ENCODE data around the gene SLC5A2.

The SLC5A2 gene

DNA sequence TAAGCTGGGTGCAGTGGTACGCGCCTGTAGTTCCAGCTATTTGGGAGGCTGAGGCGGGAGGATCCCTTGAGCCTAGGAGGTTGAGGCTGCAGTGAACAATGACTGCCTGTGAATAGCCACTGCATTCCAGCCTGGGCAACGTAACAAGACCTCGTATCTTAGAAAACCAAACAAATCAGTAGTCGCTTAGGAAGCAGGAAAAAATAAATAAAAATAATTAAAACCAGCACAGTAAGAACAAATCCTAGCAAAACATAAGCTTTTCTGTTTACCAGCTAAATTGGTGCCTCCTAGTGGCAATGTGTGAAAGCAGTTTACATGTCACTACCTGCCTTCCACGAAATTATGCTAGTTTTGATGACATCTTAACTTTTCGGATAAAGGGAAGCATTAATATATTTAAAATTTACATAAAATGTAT lies 22.3 kb upstream of the SLC5A2 start:
- DNase-seq = peak; percentile 40

DNA sequence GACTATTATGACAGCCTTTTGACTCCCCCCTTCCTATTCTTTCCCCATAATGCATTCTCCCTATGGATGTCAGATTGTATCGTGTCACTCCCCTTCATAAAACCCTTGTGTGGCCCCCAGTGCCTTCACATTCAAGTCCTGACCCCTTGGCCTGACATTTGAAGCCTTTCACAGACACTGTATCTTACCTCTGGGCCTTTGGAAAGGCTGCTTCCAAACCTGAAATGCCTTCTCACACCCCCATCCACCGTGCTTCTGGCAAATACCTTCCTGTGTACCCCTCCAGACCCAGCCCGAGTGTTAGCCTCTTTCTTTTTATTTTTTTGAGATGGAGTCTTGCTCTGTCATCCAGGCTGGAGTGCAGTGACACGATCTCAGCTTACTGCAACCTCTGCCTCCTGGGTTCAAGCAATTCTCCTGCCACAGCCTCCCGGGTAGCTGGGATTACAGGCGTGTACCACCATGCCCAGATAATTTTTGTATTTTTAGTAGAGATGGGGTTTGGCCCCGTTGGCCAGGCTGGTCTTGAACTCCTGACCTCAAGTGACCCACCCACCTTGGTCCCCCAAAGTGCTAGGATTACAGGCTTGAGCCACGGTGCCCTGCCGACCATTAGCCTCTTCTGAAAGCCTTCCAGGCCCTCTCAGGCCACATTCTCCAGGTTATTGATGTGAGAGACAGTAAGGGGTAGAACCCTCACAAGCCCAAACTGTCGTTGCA lies 21.6 kb upstream of the SLC5A2 start:
- DNase-seq = no peak

DNA sequence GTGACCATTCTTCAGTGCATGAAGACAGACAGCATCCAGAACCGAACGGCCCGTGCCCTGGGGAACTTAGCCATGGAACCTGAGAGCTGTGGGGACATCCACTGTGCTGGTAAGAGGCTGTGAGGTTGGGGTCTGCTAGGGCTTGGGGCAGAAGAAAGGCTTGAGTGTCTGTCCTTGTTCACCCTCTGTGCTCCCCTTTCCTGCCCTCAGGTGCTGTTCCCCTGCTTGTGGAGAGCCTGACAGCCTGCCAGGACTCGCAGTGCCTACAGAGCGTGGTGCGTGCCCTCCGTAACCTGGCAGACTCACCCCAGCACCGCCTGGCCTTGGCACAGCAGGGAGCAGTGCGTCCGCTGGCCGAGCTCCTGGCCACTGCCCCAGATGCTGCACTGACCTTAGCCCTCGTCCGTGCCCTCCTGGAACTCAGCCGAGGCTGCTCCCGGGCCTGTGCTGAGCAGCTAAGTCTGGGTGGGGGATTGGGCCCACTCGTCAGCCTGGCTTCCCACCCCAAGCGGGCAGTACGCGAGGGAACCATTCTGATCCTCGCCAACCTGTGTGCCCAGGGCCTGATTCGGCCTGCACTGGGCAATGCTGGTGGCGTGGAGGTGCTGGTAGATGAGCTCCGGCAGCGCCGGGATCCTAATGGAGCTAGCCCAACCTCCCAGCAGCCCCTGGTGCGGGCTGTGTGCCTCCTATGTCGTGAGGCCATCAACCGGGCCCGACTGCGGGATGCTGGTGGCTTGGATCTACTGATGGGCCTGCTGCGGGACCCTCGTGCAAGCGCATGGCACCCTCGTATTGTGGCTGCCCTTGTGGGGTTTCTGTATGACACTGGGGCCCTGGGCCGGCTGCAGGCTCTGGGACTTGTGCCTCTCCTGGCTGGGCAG lies 20.8 kb upstream of the SLC5A2 start:
- no peak for DNase-seq

DNA sequence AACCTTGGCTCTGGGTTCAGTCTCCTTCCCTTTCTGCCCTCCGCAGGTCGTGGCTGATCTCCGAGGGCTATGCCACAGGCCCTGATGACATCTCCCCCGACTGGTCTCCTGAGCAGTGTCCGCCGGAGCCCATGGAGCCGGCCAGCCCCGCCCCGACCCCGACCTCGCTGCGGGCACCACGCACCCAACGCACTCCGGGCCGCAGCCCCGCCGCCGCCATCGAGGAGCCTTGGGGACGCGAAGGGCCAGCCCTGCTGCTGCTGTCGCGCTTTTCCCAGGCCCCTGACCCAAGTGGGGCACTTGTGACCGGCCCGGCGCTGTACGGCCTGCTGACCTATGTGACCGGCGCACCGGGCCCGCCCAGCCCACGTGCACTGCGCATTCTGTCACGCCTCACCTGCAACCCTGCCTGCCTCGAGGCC lies 18.6 kb upstream of the SLC5A2 start:
- DNase-seq = no peak

DNA sequence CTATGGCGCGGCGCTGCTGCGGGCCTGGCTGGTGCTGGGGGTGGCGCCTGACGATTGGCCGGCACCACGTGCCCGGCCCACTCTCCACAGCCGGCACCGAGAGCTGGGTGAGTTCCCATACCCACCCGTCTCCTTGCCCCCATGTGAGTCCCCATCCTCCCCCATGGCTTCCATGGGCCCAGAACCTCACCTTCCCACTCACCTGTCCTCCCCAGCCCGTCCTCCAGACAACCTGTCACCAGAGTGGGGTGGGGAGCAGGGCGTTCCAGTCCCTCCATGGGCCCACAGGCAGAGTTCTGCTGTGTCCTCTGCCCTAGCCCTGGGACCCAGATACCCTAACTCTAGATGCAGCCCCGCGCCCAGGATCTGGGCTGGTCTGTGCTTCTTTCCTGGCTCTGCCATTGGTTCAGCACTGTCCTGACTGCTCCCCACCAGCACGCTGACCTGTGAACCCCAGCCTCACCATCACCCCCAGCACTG lies 18.1 kb upstream of the SLC5A2 start:
- no peak for DNase-seq

DNA sequence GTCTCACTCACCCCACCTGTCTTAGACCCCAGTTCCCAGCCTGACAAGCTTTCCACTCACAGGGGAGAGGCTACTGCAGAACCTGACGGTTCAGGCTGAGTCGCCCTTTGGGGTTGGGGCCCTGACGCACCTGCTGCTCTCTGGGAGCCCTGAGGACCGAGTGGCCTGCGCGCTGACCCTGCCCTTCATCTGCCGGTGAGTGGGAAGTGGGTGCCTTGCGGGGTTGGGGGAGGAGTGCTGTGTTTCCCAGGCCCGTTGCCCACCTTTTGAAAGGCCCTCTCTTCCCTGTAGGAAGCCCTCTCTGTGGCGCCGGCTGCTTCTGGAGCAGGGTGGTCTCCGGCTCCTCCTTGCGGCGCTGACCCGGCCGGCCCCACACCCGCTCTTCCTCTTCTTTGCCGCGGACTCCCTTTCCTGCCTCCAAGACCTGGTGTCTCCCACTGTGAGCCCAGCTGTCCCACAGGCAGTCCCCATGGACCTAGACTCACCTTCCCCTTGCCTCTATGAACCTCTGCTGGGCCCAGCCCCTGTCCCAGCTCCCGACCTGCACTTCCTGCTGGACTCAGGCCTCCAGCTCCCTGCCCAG lies 17.0 kb upstream of the SLC5A2 start:
- DNase-seq = no peak

DNA sequence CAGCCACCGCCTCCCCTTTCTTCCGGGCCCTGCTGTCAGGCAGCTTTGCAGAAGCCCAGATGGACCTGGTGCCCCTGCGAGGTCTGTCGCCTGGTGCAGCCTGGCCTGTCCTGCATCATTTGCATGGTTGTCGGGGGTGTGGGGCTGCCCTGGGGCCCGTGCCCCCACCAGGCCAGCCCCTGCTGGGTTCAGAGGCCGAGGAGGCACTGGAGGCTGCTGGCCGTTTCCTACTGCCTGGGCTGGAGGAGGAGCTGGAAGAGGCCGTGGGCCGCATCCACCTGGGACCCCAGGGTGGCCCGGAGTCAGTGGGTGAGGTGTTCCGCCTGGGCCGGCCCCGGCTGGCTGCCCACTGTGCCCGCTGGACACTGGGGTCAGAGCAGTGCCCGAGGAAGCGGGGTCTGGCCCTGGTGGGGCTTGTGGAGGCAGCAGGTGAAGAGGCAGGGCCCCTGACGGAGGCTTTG lies 16.5 kb upstream of the SLC5A2 start:
- DNase-seq = no peak

DNA sequence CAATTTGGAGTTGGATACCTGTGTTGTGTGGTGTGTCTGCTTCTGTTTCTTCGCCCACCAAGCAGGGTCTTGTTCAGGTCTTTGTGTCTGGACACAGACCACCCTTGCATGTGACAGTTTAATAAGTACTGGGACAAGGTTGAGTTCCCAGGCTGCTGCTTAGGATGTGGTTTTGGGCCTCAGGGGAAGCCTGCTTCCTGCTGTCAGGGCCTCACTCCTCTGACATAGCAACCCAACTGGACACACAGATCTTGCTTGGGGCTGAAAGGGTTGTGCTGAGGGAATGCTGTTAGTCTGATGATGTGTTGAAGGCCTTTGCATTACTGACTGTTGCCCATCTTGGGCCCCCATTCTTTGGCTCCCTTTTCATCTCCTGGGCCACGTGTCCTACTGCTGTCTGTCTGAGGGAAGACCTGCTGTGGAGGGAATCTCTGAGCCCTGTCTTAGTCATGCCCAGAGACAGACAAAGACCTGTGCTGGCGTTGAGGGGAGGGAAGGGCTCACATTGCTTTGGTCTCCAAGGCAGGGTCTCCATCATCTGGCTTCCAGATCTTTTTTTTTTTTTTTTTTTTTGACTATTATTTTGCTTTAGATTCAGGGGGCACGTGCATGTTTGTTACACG lies 15.7 kb upstream of the SLC5A2 start:
- no peak for DNase-seq

DNA sequence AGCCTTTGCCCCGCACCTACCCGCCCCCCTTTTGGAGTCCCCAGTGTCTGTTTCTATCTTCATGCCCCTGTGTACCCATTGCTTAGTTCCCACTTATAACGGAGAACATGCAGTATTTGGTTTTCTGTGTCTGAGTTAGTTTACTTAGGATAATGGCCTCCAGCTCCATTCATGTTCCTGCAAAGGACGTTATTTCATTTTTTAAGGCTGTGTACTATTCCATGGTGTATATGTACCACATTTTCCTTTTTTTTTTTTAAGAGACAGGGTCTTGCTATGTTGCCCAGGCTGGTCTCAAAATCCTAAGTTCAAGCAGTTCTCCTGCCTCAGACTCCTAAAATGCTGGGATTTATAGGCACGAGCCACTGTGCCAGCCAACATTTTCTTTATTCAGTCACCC lies 15.1 kb upstream of the SLC5A2 start:
- no peak for DNase-seq

DNA sequence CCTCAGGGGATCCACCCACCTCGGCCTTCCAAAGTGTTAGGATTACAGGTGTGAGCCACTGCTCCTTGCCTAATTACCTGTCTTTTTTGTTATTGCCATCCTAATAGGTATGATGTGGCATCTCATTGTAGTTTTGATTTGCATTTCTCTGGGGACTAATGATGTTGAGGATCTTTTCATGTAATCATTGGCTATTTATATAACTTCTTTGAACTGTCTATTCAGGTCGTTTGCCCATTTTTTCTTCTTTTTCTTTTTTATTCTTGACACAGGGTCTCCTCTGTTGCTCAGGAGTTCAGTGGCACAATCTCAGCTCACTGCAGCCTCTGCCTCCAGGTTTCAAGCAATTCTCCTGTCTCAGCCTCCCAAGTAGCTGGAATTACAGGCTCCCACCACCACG lies 12.3 kb upstream of the SLC5A2 start:
- no peak for DNase-seq

DNA sequence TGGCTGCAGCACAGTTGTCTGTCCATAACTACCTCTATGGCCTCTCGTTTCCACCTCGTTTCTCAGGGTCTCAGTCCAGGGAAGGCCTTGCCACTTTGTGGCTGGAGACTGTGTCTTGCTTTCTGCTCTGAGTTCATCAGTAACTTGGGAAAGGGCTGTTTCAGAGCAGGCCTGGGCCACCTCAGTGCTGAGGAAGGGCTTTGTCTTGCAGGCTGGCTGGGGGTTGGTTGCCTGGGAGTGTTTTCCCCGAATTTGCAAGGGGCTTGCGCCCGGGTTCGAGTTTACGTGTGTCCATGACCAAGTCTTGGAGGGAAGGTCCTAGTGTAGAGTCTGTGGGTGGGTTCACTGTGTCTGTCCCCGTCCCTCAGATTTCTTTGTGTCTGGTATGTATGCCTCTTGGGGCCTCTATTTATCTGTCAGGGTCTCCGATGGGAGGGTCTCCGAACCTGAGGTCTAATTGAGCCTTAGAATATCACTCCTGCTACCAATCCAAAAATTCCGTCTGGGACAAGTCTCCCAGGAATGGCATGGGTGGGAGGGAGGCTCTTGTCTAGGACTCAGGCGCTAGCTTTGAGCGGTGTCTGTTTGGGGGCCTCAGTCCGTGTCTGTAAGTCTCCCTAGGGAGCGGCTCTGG lies 11.6 kb upstream of the SLC5A2 start:
- no peak for DNase-seq

DNA sequence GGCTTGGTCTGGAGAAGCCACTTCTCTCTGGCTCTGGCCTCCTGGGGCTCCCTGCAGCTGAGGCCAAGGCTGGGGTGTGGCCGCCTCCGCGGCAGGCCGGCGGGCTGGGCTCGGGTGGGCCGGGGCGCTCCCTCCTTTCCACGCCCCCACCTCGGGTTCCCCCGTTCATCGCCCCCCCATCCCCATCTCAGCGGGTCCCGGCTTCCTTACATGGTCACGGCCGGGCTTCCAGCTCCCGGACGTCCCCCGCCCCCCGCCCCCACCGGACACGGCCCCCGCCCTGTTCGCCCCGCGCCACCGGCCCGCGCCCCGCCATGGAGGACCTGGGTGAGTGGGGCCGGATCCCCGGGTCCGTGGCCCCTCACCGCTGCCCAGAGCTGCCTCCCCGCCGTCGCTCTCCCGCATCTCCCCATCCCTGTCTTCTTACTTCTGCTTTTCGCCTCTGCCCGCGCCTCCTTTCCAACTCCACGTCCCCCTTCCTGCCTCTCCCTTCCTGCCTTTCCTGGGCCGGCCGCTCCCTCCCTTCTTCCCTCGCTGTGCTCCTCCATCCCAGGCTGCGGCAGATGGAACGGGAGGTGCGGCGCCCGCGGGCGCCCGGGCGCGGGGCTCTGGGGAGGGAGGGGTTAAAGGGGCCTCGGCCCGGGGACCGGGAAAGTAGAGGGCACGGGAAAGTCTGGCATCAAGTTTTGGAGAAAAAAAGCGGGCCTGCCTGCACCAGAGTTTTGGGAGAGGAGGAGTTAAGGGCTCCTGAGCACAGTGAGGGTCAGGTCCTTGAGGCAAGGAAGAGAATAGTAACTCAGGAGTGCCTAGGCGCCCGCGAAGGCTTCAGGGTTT lies 10.8 kb upstream of the SLC5A2 start, which contains the start of gene TGFB1I1:
Gene TGFB1I1, plus strand, starts transcription at position 278 of the 834 bp plus-strand sequence. Its CDS starts 37 bp downstream, at position 315.
- peak; percentile 65 for DNase-seq

DNA sequence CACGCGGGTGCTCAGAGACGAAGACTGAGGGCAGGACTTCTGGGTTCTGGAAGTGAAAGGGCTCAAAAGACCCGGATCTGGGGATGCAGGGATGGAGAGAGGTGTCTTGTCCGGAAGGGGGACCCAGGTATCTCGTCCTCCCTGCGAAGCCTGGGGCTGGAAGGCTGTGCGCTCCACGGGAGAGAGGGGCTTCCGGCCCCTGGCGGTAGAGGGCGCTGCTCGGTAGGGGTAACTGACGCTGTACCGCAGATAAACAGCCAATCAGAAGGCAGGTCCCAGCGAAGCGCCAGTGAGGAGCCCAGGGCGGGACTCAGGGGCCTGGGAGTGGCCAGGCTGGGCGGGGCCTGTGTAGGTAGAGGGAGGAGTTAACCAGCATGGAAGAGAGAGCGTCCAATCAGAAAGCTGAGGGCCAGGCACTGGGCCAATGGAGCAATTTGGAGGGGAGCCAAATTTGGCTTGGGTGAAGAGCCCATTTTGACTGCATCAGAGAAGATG lies 10.2 kb upstream of the SLC5A2 start:
- DNase-seq = peak; percentile 89

DNA sequence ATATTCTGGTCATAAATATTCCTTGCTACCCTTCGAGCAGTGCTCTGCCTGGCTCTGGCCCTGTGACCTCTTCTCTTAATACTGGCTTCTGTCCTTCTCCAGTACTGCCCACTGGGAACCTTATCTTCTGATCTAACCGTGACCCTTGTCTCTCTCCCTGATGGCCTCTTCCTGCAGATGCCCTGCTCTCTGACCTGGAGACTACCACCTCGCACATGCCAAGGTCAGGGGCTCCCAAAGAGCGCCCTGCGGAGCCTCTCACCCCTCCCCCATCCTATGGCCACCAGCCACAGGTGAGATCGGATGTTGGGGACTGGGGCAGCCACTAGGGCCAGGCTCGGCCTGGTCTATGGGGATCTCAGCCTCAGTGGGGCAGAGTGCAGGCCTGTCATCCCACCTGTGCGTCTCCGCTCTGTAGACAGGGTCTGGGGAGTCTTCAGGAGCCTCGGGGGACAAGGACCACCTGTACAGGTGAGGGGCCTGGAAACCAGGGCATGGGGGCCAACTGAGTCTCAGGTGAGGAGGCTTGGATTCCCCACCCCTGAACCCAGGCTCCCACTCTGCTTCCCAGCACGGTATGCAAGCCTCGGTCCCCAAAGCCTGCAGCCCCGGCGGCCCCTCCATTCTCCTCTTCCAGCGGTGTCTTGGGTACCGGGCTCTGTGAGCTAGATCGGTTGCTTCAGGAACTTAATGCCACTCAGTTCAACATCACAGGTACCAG lies 9.5 kb upstream of the SLC5A2 start:
- no peak for DNase-seq

DNA sequence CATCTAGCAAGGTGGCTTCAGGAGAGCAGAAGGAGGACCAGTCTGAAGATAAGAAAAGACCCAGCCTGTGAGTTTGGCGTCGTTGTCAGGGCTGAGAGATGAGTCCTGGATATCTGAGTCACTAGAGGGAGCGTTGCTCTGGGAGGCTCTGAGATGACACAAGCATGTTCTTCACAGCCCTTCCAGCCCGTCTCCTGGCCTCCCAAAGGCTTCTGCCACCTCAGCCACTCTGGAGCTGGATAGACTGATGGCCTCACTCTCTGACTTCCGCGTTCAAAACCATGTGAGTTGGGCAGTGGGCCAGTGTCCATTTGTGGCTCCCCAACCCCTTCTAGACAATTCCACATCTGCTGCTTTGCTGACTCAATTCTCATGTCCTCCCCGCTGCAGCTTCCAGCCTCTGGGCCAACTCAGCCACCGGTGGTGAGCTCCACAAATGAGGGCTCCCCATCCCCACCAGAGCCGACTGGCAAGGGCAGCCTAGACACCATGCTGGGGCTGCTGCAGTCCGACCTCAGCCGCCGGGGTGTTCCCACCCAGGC lies 8.7 kb upstream of the SLC5A2 start:
- DNase-seq = no peak

DNA sequence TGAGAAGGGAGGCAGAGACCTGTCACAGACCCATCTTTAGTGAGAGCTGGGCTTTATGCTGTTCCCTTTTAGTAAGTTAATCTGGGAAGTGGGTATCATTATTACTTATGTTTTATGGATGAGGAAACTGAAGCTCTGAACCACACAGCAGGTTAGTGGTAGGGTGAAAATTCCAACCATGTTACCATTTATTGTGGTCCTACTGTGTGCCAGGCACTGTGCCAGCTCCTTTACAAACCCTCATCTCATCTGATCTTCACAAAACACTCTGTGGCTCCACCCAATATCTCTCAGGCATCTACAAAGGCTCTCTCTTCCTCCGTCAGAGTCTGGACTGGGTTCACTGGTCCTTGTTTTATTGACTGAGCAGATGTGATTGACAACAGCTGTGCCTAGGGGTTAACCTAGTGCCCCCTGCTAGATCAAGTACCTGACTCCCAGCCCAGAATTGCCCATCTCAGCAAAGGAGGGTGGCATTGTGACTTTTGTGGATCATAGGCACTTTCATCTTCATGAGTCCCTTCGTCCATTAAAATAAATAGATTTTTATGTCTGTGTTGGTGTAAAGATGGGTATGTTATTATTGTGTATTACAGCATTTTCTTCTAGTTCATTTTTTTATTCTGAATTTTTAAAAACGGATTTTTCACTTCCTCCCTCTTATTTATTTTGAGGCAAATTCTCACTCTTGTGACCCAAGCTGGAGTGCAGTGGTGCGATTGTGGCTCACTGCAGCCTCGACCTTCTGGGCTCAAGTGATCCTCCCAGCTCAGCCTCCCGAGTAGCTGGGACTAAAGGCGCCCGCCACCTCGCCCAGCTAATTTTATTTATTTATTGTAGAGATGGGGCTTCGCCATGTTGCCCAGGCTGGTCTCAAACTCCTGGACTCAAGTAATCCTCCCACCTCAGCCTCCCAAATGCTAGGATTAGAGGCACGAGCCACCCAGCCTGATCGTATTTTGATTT lies 7.9 kb upstream of the SLC5A2 start:
- no peak for DNase-seq

DNA sequence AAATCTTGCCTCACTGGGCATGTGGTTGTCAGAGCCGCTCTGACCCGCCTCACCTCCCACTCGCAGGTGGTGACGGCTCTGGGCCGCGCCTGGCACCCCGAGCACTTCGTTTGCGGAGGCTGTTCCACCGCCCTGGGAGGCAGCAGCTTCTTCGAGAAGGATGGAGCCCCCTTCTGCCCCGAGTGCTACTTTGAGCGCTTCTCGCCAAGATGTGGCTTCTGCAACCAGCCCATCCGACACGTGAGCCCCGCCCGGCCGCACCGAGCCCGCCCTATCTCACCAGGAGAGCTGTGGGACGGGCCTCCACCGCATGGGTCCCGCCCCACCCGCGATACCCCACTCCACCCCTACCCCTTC lies 7.0 kb upstream of the SLC5A2 start:
- DNase-seq = no peak

DNA sequence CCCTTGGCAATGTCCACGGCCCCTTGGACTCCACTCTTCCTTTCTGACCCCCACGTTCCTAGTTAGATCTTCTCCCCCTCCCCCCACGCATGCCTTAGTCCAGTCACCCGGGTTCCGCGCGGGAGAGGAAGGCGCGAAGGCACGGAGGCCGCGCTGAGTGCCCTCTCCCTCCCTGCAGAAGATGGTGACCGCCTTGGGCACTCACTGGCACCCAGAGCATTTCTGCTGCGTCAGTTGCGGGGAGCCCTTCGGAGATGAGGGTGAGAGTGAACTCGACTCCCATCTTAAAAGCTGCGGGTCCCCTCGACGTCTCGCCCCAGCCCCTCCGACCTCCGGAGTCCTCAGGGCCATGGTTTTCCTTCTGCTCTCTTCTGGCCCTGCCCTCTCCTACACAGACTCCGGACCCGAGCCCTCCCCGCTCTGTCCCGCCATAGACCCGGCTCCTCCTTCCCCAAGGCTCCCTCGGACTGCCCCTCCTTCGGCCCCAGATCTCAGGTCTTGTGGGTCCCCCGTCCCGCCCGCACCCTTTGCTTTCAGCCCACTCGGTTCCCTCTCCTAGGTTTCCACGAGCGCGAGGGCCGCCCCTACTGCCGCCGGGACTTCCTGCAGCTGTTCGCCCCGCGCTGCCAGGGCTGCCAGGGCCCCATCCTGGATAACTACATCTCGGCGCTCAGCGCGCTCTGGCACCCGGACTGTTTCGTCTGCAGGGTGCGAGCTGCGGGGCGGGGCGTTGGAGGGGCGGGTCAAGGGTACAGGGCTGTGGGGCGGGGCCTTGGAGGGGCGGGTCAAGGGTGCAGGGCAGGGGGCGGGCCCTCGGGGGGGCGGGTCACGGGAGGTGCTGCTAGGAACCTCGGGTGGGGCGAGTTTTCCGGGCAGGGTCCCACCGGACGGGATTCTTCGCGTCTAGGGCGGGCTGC lies 6.4 kb upstream of the SLC5A2 start:
- DNase-seq = no peak
